Ramos (cell line): ENCODE results near the gene GAD1.

Experiments
- in situ Hi-C: fragments of 300-500 bp; cut with MboI; formaldehyde crosslinking; loops from one replicate; pipeline ENCODE4 v1.14.3; 2022; ENCODE audit warnings: low sequenced_read_pairs; ENCODE audit not compliant: unreplicated experiment

Gene GAD1

GRCh38 chr2:170836027-170836426 lies 19.3 kb downstream of the GAD1 start:
- in situ Hi-C loops = no loop called here

- in situ Hi-C loops = no loop called here
These were observed 24.1 kb downstream of the GAD1 start for GRCh38 chr2:170840717-170841210.

DNA sequence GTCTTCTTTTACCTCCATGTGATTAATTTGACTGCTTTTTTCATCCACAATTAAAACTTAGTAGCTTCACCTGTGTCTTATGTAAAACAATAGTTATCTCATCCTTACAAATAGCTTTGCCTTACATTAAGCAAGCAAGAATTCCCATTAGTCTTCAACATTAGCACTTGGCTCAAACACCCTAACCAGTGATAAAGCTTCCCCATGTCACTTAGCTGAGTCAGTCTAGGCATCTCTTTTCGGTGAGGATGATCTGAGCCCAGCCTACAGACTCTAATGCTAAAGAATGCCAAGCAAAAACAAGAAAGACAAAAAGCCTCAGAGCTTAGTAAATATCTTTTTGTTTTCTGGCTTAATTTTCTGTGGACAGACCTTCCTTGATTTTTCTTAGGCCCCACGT lies 26.1 kb downstream of the GAD1 start:
- in situ Hi-C loops = no loop called here

DNA sequence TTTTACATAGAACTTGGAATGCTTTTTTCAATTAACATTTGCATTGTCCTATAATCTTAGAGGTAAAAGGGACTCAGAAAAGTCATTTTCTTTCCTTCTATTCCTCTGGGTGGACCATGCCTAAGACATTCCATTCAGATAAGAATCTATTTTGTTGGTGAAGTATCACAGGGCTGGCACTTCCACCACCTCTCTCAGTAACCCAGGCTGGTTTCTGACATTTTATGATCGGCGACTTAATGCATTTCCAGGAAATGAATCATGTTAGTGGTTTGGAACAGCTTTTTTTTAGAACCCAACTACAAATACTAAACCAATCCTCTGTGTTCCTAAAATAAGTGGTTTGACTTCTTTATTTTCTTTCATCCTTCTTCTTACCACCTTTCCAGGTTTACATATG lies 27.0 kb downstream of the GAD1 start:
- in situ Hi-C loops = no loop called here

GRCh38 chr2:170845343-170845742 lies 28.7 kb downstream of the GAD1 start:
- in situ Hi-C loops = no loop called here

GRCh38 chr2:170846314-170846713 lies 29.6 kb downstream of the GAD1 start:
- in situ Hi-C loops = no loop called here

- in situ Hi-C loops = no loop called here
These were observed 31.0 kb downstream of the GAD1 start for GRCh38 chr2:170847716-170848115.

- in situ Hi-C loops = no loop called here
These were observed 31.9 kb downstream of the GAD1 start for GRCh38 chr2:170848587-170848986.

- in situ Hi-C loops = no loop called here
These were observed 33.6 kb downstream of the GAD1 start for GRCh38 chr2:170850251-170850650.

DNA sequence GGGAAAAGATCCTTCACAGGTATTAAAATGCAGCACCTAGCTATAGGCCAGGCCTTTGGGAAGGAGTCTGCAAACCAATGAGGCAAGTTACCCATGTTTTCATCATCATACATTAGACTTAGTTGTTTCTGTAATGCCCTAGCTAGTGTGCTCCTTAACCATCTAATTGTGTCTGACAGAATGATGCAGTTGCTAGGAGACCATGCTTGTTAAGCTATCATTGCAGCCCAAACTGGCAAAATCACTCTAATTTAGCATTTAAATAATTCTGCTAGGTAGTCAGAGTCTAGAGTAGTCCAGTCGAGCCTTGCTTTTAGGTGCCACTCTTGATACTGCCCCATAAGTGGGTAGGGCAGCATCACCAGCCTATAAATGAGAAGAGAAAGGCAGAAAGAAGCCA lies 34.9 kb downstream of the GAD1 start:
- in situ Hi-C loops = no loop called here

DNA sequence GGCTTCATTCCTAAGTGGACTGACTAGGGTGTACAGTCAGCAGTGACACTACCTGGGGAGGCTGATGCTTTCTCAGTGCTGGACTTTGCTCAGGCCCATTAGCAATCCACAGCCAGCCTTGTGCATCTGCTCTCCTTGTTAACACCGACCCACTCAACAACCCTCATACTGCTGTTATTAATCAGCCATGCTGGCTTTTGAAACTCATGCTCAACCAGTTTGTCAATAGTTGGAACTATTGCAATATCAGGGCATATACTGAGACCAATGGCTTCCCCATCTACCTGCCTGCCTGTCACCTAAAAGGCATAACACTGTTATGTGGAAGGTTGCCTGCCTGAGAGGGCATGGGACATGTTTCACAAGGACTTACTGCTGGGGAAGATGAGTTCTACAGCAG lies 39.4 kb downstream of the GAD1 start:
- in situ Hi-C loops = no loop called here

DNA sequence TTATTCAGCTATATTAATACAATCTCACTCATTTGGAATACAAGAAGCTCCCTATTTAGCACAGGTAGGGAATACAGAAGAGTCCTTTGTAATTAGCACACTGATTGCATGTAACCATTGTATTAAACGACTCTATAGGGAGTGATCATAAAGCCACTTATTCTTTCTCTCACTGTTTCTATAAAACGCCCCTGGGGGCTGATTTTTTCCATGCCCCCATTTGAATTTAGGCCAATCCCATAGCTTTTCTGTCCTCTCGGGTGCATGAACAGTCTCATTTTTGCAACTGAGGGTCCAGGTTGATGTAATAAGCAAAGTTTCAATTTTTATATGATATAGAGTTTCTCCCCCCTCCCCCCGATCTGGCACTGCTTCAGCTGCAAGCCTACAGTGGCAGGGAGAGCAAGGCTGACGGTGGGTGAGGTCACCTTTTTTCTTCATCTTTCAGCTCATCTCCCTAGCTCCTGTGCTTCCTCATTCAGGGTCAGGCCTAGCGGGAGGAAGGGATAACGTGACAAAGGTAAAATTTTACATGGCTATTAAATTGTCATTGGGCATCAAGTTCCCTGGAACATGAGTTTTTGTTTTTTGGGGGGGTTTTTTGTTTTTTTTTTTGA lies 45.7 kb downstream of the GAD1 start:
- in situ Hi-C loops = no loop called here

GRCh38 chr2:170863087-170863486 lies 46.4 kb downstream of the GAD1 start:
- in situ Hi-C loops = no loop called here

GRCh38 chr2:170869036-170869435 lies 52.3 kb downstream of the GAD1 start:
- in situ Hi-C loops = no loop called here

- in situ Hi-C loops = no loop called here
These were observed 52.8 kb downstream of the GAD1 start for GRCh38 chr2:170869461-170869860.

DNA sequence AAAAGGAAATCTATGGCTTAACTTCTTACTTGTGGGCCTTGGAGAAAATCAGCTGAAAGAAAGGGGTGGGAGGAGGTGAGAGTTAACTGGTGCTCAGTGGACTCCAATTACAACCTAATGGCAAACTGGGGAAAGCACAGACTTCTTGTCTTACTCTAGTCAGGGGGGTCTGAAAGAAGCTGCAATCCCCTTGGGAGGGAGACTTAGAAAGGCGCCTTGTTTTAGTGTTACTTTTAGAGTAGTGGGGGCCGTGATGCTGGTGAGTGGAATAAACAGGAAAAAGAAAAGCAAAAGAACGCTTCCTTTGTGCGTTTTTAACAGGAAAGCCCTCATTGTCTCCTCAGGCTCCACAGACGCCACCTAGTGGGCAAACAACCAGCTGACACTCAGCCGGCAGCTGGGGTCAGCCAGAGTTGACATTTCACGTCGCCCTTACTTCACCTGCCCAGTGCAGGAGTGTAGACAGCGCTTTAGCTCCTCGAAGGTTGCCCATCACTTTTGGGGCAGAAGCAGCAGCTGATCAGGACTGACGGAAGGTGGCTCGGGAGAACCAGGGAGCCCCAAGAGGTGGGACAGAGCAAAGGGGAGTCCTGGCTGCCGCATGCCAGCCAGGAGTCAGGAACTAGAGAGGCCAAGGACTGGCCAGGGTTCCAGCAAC lies 56.5 kb downstream of the GAD1 start:
- in situ Hi-C loops = no loop called here

DNA sequence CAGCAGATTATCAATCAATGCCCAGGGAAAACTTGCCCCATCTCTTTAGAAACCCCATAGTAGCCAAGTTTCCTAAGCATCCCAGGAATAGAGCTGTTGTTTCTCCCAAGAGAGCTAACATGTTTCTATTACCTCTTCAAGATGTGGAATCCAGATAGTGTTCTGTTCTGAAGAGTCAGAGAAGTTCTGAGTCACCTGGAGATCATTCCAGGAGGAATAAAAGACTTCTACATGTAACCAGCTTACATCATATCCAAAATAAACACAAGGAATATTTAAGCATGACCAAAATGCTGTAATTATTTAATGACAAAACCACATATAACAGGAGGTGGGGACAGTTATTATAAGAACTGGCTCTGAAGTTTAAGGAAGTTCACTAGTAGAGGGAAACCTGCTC lies 61.4 kb downstream of the GAD1 start:
- in situ Hi-C loops = no loop called here

DNA sequence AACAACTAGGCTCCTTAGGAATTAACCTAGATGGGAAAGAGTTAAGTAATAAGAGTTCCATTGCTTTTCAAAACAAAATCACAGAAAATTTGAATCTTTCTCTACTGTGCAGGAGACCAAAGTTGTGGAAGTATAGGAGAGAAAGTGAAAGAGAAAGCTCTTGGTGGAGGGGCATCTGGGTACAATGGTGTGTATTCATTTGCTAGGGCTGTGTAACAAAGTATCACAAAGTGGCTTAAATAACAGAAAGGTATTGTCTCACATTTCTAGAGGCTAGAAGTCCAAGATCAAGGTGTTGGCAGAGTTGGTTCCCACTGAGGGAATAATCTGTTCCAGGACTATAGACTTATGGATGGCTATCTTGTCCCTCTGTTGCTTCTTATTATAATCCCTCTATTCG lies 61.8 kb downstream of the GAD1 start:
- in situ Hi-C loops = no loop called here

- in situ Hi-C loops = no loop called here
These were observed 65.2 kb downstream of the GAD1 start for GRCh38 chr2:170881840-170882239.

DNA sequence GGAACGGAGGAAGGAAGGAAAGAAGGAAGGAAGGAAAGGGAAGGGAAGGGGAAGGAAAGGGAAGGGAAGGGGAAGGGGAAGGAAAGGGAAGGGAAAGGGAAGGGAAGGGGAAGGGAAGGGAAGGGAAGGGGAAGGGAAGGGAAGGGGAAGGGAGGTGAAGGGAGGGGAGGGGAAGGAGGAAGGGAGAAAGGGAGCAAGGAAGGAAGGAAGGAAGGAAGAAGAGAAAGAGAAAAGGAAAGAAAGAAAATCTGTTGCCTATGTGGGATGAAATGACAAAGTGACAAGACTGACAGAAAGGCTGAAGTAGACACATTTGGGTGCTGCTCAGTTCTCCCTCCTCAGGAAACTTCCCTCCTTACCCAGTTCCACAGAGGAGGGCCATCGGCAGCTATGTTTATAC lies 66.1 kb downstream of the GAD1 start:
- in situ Hi-C loops = no loop called here

GRCh38 chr2:170883683-170884082 lies 67.0 kb downstream of the GAD1 start:
- in situ Hi-C loops = no loop called here

DNA sequence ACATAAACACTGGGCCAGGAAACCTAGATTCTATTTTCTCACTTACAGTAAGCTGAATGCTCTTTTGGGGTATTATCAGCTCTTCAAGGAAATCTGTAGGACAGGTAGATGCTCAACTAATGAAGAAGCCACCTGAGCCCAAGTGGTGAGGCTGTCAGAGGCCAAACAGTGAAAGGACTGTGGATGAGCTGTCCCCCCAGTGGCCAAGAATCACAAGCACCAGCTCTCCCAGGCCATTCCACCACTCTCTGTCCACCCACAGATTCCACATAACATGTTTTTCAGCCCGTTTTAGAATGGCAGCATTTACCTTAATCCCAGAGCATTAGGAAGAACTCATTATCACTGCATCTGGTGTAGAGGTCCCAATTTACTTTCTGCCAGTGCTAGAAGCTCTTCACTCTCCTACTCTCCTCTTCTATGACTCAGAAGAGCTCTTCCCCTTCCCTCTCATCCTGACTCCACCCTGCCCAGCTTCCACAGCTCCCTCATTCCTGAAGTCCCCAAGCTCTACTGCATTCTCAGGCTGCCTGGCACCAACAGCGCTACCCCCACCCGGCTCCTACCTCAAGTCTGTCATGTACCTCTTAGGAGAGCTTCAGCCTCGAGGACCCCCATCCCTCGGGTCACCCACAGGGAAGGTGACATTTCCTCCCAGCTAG lies 68.6 kb downstream of the GAD1 start:
- in situ Hi-C loops = no loop called here
